KMS-11 (cell line): ENCODE measurements around the gene DUS1L.

Experiments used
- H2AFZ ChIP-seq: fragments of 200-600 bp; sonication (generic); 2 replicates; pipeline ENCODE4 v1.6.1; 2016; ENCODE audit warnings: antibody characterized with exemption, mixed run types, low read depth
- H3K27ac ChIP-seq: fragments of 200-600 bp; sonication (generic); 2 replicates; pipeline ENCODE4 v1.6.1; 2016; ENCODE audit warnings: mild to moderate bottlenecking, mixed run types
- H3K27me3 ChIP-seq: fragments of 200-600 bp; sonication (generic); 2 replicates; pipeline ENCODE4 v1.6.1; 2017; ENCODE audit warnings: mild to moderate bottlenecking, low read depth, mixed run types, moderate library complexity; ENCODE audit not compliant: insufficient read depth
- H3K36me3 ChIP-seq: fragments of 200-600 bp; sonication (generic); 2 replicates; pipeline ENCODE4 v1.6.1; 2017; ENCODE audit warnings: mild to moderate bottlenecking, mixed run types; ENCODE audit not compliant: insufficient read depth
- H3K4me1 ChIP-seq: fragments of 200-600 bp; sonication (generic); 2 replicates; pipeline ENCODE4 v1.6.1; 2016; ENCODE audit warnings: mild to moderate bottlenecking, low read depth, mixed run types; ENCODE audit not compliant: poor library complexity, severe bottlenecking
- H3K4me2 ChIP-seq: fragments of 200-600 bp; sonication (generic); 2 replicates; pipeline ENCODE4 v1.7.0; 2016; ENCODE audit warnings: mild to moderate bottlenecking, mixed run types
- H3K4me3 ChIP-seq: fragments of 200-600 bp; sonication (generic); IDR thresholded peaks from 2 replicates; pipeline ENCODE4 v1.6.1; 2017; ENCODE audit warnings: low read depth, low read length, mixed read lengths; ENCODE audit not compliant: insufficient read depth
- H3K79me2 ChIP-seq: fragments of 200-600 bp; sonication (generic); 2 replicates; pipeline ENCODE4 v1.6.1; 2016; ENCODE audit warnings: low read depth, mixed run types; ENCODE audit not compliant: insufficient read depth
- H3K9ac ChIP-seq: fragments of 200-600 bp; sonication (generic); 2 replicates; pipeline ENCODE4 v1.6.1; 2016; ENCODE audit warnings: mild to moderate bottlenecking, mixed run types
- H4K20me1 ChIP-seq: fragments of 200-600 bp; sonication (generic); 2 replicates; pipeline ENCODE4 v1.6.1; 2016; ENCODE audit warnings: mild to moderate bottlenecking, mixed run types; ENCODE audit not compliant: insufficient read depth
- TF ChIP-seq, protein P1 (sequence below): fragments of 200-600 bp; sonication (generic); conservative IDR thresholded peaks from 2 replicates; pipeline ENCODE4 v1.6.1; 2017; ENCODE audit warnings: low read depth, mild to moderate bottlenecking, antibody characterized with exemption, low read length, moderate library complexity, mixed read lengths

Gene DUS1L

GRCh38 chr17:82028246-82028645 is 37.4 kb downstream of the DUS1L start:
- Histone ChIP-seq H2AFZ (no peak overlapping the region), H3K4me1 (peaks cover 13% of the 10 kb centered on the region), H3K9ac (no peak overlapping the region), H3K36me3 (no peaks in the 10 kb centered on the region), H4K20me1 (no peaks in the 10 kb centered on the region), H3K27me3 (no peaks in the 10 kb centered on the region), H3K27ac (no peak overlapping the region), H3K79me2 (no peaks in the 10 kb centered on the region), H3K4me2 (no peak overlapping the region), H3K4me3 (no peak overlapping the region)
- TF ChIP-seq, protein P1, sequence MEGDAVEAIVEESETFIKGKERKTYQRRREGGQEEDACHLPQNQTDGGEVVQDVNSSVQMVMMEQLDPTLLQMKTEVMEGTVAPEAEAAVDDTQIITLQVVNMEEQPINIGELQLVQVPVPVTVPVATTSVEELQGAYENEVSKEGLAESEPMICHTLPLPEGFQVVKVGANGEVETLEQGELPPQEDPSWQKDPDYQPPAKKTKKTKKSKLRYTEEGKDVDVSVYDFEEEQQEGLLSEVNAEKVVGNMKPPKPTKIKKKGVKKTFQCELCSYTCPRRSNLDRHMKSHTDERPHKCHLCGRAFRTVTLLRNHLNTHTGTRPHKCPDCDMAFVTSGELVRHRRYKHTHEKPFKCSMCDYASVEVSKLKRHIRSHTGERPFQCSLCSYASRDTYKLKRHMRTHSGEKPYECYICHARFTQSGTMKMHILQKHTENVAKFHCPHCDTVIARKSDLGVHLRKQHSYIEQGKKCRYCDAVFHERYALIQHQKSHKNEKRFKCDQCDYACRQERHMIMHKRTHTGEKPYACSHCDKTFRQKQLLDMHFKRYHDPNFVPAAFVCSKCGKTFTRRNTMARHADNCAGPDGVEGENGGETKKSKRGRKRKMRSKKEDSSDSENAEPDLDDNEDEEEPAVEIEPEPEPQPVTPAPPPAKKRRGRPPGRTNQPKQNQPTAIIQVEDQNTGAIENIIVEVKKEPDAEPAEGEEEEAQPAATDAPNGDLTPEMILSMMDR = no peak

DNA sequence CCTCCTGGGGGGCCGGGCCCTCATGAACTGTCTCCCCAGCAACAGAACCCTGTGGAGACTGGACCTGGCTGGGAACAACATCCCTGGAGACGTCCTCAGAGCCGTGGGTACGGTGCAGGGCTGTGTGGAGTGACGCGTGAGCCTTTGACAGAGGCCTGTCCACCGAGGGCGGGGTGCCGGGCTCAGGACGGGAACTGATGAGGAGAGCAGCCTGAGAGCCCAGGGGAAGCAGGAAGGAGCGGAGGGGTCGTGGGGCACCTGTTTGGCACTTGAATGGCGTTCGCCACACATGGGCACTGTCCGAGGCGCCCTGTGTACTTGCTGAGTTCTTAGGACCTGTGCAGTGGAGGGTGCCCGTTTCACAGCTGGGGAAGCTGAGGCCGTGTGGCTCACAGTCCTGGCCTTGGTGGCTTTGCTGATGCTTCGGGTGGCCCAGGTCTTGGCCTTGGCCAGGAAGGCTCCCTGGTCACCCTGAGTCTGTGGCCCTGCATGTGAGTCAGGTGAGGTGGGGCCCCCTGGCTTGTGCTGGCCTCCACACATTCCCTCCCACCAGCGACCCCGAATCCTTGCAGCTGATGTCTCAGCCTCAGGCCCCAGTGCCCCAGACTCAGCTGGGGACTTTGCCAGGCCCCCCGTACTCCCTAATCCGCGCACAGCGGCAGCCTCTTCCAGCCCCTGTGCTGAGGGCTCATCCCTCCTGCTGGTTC is 40.0 kb downstream of the DUS1L start:
- H3K4me1 ChIP-seq = peaks cover 13% of the 10 kb centered on the region
- no peak overlapping the region for H2AFZ ChIP-seq
- no peak overlapping the region for H3K27ac ChIP-seq
- H3K79me2 ChIP-seq = peaks cover 6% of the 10 kb centered on the region; the same call in 1 of the 2 replicates
- no peaks in the 10 kb centered on the region for H4K20me1 ChIP-seq
- H3K4me3 ChIP-seq = no peak overlapping the region
- H3K27me3 ChIP-seq = no peaks in the 10 kb centered on the region
- no peaks in the 10 kb centered on the region for H3K36me3 ChIP-seq
- no peak overlapping the region for H3K4me2 ChIP-seq
- TF ChIP-seq, protein P1 = no peak
- H3K9ac ChIP-seq = no peak overlapping the region

- H3K27ac ChIP-seq = no peak overlapping the region
- peaks cover 6% of the 10 kb centered on the region; the same call in 1 of the 2 replicates for H3K79me2 ChIP-seq
- H3K9ac ChIP-seq = no peak overlapping the region
- H3K4me1 ChIP-seq = peaks cover 8% of the 10 kb centered on the region
- no peak overlapping the region for H2AFZ ChIP-seq
- H3K4me3 ChIP-seq = no peak overlapping the region
- TF ChIP-seq, protein P1 = no peak
- H4K20me1 ChIP-seq = no peaks in the 10 kb centered on the region
- peak overlapping the region; percentile 84; the same call in 1 of the 2 replicates for H3K4me2 ChIP-seq
- H3K36me3 ChIP-seq = no peaks in the 10 kb centered on the region
- H3K27me3 ChIP-seq = no peaks in the 10 kb centered on the region
Measured at GRCh38 chr17:82024859-82025258, 40.7 kb downstream of the DUS1L start.

GRCh38 chr17:82023447-82024241 is 42.0 kb downstream of the DUS1L start:
- Histone ChIP-seq H3K4me2 (peak overlapping the region; percentile 84), H3K4me1 (peaks cover 6% of the 10 kb centered on the region), H3K27ac (no peak overlapping the region), H3K79me2 (peaks cover 6% of the 10 kb centered on the region; the same call in 1 of the 2 replicates), H3K4me3 (peak overlapping the region; percentile 22), H3K9ac (peak overlapping the region; percentile 64), H4K20me1 (no peaks in the 10 kb centered on the region), H3K27me3 (no peaks in the 10 kb centered on the region), H2AFZ (peak overlapping the region; percentile 76), H3K36me3 (no peaks in the 10 kb centered on the region)
- TF ChIP-seq, protein P1 = no peak
